Activated CD4-positive, alpha-beta T cell treated with anti-CD3 and anti-CD28 coated beads, Interleukin-2, amount 50 U/mL, for 48 hours (primary cell): ENCODE results near the gene SNX30.

Source experiments
- DNase-seq, 2 experiments: peaks; one replicate each; pipeline ENCODE4 v3.0.0-alpha.2; 2020

SNX30 gene

DNA sequence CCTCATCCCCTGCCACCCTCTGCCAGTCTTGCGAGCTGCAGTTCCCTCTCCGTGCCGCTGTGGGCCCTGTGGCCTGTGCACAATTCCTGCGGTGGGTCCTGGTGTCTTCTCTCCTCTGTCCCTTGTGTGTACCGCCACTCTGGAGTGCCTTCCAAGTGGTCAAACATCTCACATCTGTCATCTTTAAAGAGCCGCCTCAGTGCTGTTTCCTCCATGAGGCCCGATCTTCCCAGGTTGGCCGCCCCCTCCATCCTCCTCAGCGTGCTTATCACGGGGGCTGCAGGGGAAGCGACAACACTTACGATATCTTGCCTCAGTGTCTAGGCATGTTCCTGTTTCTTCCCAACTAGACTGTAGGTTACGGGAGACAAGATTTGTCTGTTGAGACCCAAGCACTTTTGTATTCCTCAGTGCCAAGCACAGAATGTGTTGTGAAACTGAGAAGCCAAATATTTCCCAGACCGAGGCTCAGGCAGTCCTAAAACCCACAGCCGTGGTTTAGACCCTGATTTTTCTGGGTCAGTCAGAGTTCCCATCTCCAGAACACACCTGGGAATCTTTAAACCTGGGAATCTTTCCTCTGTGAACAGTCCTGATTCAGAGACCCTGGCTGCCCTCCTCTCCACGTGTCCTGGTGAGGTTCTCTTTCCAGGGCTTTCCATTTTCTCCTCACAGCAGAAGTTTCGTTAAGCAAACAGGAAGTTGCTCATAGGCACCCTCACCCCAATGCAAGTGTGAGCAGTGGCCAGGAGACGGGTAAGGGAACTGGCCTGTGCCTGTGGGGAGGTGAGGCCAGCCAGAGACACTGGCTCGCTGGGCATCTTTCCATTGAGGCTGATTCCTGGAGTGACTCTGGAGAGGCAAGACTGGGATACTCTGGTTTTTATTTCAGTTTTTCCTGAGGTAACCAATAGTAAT lies 111.3 kb downstream of the SNX30 start:
- no peak for DNase-seq

DNA sequence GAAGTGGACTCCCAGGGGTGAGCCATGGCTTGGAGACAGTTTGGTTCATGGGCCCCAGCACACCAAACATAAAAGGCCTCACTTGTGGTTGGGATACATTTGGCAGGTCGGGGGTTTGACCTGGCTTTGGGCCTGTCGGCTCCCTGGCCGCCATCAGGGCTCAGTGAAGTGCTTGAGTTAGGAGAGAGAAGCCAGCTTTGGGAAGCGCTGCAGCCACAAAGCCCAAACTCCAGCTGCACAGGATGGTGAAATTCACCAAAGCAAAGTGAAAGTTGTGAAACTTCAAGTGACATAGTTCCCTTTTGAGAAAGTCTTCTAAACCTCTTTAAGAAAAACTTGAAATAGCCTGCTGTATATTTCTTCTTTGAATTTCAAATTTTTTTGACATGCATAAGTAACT lies 112.7 kb downstream of the SNX30 start:
- no peak for DNase-seq

DNA sequence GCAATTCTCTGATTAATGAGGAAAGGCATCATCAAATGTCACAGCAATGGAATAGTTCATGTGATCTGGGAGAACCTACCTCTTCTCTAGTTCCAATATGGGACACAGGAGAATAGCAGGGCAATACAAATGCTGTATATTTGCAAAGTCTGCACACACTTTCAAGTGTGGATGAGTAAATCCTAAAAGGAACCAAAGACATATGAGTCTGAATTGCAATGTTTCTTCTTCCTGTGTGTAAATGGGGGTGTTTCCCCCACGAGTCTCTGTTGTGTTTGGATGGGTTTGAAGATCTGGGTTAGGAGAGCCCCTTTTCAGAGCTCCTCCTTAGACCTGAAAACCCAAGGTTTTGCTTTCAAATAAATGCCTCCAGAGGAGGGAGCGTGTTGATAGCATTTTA lies 113.2 kb downstream of the SNX30 start:
- no peak for DNase-seq

DNA sequence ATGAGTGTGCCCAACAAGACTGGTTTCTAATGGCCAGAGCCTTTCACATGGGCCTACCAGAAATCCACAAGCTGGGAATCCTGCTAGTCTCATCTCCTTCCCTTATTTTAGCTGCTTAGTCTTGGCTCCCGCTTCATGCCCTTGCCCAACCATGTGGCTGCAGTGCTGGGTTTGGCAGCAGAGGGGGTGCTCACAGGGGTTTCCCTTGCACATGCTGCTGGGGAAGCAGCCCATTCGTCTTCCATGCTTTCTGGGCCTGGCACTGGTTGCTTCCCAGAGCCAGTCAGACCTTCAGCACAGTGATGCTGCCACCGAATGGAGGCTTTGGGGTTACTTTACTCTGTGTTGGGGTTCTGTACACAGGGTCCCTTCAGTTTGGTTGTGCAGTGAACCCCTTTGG lies 113.8 kb downstream of the SNX30 start:
- no peak for DNase-seq

DNA sequence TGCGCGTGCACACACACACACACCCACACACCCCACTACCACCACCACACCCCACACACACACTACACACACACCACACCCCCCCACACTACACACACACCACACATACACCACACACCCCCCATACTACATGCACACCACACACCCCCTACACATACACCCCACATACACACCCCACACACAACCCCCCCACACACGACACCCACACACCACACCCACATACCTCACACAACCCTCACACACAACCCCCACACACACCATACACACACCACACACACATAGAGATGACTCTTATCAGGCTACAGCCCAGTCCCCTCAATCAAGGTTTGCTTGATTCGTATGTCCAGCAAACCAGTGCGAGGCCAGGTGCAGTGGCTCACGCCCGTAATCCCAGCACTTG lies 114.4 kb downstream of the SNX30 start:
- DNase-seq, result no peak

DNA sequence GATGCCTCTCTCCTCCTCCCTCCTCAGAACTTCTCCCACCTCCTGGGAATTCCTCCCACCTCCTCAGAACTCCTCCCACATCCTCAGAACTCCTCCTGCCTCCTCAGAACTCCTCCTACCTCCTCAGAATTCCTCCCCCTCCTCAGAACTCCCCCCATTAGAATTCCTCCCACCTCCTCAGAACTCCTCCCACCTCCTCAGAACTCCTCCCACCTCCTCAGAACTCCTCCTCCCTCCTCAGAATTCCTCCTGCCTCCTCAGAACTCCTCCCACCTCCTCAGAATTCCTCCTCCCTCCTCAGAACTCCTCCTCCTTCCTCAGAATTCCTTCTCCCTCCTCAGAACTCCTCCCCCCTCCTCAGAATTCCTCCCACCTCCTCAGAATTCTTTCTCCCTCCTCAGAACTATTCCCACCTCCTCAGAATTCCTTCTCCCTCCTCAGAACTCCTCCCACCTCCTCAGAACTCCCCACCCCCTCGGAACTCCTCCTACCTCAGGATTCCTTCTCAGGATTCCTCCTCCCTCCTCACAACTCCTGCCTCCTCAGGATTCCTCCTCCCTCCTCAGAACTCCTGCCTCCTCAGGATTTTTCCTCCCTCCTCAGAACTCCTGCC lies 116.2 kb downstream of the SNX30 start:
- DNase-seq, result no peak

DNA sequence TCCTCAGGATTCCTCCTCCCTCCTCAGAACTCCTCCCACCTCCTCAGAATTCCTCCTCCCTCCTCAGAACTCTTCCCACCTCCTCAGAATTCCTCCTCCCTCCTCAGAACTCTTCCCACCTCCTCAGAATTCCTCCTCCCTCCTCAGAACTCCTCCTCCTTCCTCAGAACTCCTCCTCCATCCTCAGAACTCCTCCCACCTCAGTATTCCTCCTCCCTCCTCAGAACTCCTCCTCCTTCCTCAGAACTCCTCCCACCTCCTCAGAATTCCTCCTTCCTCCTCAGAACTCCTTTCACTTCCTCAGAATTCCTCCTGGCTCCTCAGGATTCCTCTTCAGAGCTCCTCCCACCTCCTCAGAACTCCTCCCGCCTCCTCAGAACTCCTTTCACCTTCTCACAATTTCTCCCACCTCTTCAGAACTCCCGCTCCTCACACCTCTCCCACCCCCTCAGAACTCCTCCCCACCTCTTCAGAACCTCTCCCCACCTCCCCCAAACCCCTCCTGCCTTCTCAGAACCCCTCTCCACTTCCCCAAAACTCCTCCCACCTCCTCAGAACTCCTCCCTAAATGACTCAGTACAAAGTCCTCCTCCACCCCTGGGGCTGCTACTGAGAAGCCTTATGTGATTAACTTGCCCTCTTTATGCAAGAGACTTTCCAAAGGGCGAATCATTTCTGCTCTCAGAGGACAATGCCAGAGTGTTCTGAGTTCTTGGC lies 116.9 kb downstream of the SNX30 start:
- DNase-seq, result peak; percentile 15 to 33

DNA sequence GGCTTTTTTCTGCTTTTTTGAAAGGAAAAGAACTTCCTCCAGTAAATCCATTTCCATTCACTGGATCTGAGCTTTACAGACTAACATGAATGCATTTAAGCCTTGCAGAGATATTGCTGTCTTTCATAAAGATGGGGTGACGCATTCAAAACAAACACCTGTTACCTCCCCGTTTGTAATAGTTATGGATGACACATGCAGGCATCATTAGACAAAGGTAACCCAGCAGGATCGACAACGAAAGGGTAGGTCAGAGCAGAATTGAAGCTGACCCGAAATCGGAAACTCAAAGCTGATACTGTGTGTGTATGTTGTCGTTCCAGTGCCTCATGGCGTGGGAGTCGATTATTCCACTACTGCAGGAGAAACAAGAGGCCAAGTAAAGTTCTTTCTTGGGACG lies 117.9 kb downstream of the SNX30 start:
- no peak for DNase-seq

DNA sequence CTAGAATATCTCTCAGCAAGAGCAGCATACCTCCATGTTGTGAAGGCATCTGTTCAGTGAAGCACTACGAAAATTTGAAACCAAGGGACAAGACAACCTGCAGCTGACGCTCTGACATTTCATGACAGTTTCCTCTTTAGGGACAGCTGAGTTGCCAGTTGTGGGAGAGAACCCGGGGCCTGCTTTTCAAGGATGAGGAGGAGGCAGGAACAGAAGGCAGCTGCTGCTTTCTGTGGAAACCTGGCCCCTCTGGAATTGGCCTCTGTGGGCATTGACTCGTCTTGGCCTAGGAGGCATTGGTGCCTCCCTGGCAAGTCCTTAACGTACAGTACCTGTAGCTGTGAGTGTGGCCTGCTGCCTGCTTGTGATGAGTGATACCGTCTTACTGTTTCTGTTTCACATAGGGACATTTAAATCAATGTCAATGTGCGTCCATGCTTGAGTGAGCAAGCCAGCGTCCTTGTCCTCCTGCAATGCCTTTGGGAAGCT lies 118.5 kb downstream of the SNX30 start:
- no peak for DNase-seq

DNA sequence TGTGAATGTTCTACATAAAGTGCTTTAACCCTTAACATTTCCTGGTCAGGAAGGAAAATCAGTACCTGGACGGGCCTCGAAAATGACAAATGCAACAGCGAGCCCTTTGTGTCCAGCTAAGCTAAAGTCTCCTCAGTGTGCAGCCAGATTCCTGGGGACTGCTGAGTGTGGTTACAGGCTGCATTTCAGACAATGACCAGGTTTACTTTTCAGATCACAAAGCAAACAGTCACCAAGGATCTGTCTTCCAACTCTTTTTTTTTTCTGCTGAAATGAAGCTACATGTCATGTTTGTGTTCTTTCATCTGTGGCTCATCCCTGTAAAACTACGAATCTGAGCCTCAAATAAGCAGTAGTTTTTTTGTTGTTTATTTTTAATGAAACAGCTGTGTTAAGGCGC lies 119.4 kb downstream of the SNX30 start:
- no peak for DNase-seq

DNA sequence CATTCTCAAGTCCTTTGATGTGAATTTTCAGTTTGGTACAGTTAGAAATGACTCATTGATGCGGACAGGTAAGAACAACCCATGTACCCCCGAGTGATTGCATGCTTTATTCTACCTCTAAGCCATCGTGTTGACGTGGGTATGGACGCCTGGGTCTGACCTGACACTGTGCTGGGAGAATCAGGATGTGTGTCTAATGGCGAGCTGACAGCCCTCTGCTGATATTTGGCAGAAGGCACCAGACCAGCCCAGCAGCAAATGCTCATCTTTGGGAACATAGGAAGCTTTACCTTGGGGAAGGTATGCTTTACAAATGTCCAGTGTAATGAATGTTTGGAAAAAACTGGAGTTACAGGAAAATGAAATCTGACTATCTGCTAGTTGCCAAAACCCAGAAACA lies 120.0 kb downstream of the SNX30 start:
- no peak for DNase-seq

DNA sequence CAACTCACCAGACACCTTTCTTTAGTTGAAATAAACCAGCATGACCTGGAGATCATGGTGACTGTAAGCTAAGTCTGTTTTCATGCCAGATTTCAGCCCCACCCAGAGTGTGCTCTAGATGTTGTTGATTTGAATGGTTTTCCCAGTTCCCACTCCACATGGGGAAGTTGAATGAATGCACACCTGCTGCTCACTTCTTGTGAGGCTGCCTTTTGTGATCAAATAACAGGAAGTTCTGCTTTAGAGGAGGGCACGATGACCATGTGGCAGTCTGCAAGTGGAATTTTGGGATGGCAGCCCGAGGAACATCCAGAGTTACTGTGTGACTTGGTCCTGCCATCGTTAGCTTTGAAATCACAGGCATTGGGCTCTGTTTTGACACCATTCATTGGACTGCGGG lies 121.5 kb downstream of the SNX30 start:
- DNase-seq, result no peak

DNA sequence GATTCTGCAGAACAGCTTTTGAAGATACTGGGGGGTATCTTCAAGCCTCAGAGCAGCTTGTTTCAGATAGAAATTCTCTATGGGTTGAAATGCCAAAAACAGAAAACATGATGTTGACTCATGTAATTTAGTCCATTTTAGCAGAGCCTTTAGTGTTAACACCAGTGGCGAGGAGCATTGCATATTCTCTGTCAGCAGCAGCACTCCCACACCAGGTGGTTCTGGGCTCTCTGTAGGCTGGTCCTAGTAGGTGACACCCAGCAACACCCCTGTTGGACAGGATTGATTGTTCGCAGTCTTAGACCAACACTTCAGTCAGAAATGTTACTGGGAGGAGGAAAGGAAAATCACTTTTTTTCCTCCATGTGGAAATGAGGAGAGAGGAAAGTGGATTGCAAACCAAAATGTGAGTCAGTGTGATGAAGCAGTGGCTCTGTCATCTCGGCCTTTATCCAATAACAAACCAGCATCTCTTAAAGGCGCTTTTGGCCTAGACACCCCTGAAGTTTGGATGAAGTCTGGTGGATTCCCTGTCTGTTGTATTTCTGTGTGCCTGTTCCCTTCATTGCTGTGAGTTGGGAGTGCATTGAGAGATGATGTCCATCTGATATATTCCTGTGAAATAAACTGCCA lies 123.3 kb downstream of the SNX30 start:
- DNase-seq, result no peak

DNA sequence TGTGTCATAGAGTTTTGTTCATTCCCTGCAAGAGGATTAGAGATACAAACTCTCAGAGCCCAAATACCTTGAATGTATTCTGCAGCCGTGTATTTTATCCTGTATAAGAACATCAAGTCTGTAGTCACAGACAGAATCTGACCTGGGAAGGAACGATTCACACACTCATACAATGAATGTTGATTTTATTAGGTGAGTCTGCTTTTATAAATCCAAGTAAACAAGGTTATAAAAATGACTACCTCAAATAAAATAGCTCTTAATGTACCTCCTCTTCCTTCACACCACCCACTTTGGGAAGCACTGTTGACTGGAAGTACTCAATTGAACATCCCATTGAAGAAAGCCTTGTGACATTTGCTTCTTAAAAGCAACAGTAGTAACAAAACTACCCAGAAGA lies 128.2 kb downstream of the SNX30 start:
- DNase-seq, result no peak

DNA sequence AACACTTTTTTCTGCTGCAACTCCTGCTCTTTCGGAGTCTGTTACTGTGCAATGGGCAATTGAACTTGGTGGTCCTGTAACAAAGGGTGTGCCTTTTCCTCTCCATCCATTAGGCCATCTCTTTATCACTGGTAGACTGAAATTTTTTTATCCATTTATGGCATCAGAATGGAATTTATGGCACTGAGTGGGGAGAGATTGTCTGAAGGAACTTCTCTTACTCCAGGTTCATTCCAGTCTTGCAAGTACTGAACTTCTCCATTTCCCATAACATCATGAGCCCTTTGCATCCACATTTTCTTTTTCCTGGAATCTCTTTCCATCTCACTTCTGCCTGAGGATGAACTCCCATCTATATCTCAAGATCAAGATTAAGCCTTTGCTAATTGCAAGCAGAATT lies 130.1 kb downstream of the SNX30 start:
- no peak for DNase-seq

DNA sequence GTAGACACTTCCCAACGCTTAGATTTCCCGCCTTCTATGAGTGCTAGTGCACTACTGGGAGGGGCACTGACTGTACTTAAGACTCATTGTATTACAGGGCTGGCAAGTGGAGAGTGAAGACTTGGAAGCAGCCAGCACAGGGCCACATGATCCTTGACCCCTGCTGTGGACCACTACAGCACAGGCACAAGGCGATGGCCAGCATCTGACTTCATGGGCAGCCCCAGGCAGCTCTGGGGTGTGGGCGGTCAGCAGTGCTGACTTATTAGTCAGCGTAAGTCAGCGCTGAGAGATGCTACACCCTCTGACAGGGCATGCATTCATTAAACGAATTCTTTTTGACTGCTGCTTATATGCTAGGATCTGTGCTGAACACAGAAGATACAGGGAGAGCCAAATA lies 130.8 kb downstream of the SNX30 start:
- DNase-seq, result no peak

DNA sequence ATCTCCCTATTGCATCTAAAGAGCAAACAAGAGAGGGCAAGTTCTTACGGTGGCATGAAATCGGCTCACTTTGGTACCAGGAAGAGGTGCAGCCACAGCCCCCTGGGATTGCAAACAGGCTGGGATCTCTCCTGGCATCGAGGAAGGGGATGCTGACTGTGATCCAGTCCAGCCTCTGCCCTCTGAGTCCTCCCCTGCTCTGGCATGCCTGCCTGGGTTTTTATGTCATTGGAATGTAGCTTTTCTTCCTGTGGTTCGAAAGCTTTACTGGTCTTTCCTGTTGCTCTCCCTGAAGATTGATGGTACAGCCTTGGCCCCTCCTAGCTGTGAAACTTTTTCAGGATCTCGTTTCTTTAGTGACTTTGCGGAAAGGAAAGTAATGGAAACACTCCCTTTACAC lies 133.5 kb downstream of the SNX30 start:
- DNase-seq, result no peak

DNA sequence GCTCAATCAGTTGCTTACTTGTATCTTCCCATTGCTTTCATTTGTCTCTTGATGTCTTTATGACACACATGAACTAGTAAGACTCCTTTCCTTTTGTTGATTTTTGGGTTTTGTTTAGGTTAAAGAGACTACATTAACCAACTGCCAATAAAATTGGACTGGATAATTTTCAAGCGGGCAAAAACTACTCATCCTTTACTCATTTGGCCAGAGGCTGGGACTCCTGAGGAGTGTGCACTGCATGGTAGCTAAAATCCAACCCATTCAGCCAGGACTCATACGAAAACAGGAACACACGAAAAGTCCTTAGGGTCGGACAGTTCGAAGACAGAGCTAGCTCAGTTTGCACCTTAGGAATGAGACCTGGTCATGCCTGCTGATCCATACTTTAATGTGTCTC lies 134.2 kb downstream of the SNX30 start:
- no peak for DNase-seq

DNA sequence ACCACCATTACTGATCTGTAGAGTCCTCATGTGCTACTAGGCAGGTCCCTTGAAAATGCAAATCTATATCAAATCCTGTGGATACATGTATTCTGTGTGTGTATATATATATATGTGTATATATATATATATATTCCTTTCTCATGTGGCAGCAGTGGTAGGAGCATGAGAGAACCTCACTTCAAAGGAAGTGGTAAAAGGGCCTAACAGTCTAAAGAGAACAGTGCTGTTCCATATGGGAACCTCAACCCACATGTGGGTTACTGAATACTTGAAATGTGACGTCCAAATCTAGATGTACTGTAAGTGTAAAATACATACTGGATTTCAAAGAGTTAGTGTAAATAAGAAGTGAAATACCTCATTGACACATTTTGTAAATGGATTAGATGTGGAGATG lies 134.8 kb downstream of the SNX30 start:
- no peak for DNase-seq

DNA sequence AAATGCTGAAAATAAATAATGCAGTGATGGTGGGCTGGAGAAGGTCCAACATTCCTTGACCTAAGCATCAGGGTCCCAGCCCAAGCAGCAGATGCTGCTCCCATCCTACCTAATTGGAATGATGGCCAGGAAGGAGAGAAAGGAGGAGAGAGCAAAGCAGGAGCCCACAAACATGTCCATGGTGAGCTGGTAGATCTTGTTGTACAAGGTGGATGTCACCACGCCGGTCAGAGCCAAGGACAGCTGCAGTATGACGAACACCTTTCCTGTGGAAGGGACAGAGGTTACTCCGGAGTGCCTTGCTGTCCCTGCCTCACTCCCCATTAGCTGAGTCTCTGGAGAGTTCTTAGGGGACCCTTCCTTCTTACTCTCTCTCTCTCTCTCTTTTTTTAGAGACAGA lies 135.8 kb downstream of the SNX30 start:
- DNase-seq, result no peak

DNA sequence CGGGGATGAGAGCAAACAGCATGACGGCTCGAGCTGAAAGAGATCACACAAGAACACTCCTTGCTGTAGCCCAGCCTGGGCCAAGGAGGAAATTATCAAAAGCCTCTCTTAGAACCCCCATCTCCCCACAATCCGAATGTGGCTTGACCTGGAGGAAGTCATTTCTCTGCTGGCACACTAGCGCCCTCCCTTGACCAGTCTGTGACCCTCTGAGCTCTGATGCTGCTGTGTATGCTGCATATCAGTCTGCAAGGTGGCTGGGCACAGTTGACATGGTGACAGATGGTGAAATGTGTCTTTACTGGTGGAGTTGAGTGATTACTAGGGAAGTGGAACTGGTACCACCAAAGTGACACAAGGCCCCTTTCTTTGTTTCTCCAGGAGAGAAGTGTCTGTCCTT lies 136.8 kb downstream of the SNX30 start:
- peak in 1 of 2 experiments; percentile 8 for DNase-seq

DNA sequence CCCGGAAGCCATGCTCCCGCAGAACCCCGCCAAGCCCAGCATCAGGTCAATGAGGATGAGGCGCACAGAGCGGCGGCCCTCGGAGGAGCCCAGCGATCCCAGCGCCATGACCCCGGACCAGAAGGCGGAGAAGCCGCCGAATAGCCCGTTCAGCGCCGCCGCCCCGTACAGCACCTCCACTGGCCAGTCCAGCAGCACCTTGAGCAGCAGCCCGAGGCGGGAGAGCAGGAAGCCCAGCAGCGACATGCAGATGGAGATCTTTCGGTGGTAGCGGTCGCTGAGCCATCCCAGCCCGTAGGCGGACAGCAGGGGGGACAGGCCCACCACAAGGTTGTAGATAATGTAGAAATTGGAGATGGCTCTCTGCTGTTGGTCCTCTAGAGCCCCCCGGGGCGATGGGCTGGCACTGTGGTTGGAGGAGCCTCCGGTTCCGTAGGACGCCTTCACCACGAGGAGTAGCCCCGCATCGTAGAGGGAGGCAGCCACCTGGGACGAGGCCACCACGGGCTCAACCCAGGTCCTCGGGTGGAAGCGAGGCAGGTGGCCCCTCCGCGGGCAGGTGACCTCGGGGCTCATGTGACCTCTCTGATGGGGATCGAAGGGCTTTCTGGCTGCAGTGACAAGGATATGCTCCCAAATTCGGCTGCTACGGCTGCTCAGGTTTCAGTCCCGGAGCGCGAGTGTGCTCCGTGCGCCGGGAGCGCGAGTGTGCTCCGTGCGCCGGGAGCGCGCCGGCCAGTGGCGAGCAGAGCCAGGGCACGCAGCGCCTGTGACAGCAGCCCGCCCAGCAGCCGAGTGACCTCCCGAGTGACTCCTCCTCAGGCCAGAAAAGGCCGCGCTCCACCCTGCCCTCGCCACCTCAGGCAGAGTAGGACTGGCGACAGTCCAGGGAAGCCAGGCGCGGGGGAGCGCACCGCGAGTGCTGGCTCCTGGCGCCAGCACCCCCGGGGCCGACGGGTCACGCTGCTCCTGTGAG lies 139.8 kb downstream of the SNX30 start, which contains the start of gene SLC46A2:
TSS of gene SLC46A2 (minus strand) at position 771 of the 976 bp plus-strand sequence. CDS start at position 576, 195 bp downstream.
- no peak for DNase-seq
